Coronary artery (tissue), 2 donors: ENCODE data around the gene MUC2.

Source experiments
- DNase-seq: peaks from one replicate; pipeline ENCODE4 v3.0.0-alpha.2; 2017; ENCODE audit warnings: low spot score
- H3K27ac ChIP-seq, 2 donors: fragments of 200-600 bp; sonication (generic); one replicate each; pipeline ENCODE4 v1.5.1; 2016 to 2019
- H3K4me3 ChIP-seq: fragments of 200-600 bp; sonication (generic); 2 replicates; pipeline ENCODE4 v1.5.1; 2016; ENCODE audit warnings: mild to moderate bottlenecking, moderate library complexity
- TF ChIP-seq, protein P1 (sequence below): fragments of 200-600 bp; sonication (generic); IDR thresholded peaks from one replicate; pipeline ENCODE4 v1.5.1; 2019; ENCODE audit warnings: antibody characterized with exemption

MUC2 gene

DNA sequence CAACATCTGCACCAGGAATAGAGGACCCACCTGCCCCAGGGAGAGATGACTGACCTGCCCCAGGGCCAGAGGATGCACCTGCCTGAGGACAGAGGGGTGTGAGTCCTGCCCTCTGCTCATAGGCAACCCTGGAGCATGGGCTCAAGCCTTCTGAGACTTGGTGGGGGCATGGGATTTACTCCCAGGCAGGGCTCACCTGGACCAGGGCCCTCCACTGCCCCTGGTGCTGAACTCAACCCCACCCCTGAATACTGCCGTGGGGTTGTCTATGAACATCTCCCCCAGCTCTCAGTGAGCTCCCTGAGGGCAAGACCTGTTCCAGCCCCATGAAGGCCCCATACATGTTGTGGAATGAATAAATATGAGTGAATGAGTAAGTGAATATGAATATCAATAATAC lies 49.3 kb downstream of the MUC2 start:
- TF ChIP-seq, protein P1, sequence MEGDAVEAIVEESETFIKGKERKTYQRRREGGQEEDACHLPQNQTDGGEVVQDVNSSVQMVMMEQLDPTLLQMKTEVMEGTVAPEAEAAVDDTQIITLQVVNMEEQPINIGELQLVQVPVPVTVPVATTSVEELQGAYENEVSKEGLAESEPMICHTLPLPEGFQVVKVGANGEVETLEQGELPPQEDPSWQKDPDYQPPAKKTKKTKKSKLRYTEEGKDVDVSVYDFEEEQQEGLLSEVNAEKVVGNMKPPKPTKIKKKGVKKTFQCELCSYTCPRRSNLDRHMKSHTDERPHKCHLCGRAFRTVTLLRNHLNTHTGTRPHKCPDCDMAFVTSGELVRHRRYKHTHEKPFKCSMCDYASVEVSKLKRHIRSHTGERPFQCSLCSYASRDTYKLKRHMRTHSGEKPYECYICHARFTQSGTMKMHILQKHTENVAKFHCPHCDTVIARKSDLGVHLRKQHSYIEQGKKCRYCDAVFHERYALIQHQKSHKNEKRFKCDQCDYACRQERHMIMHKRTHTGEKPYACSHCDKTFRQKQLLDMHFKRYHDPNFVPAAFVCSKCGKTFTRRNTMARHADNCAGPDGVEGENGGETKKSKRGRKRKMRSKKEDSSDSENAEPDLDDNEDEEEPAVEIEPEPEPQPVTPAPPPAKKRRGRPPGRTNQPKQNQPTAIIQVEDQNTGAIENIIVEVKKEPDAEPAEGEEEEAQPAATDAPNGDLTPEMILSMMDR: no peak
- no peak for DNase-seq
- Histone ChIP-seq H3K27ac (no peak overlapping the region), H3K4me3 (no peak overlapping the region)
